GM18505 (cell line): Measurements from ENCODE around the gene SEC63.

Experiments used
- ATAC-seq: cut with Tn5 transposase; IDR thresholded peaks from one replicate; pipeline ENCODE4 v1.9.1; 2021; ENCODE audit not compliant: unreplicated experiment
- POLR2A ChIP-seq: IDR thresholded peaks from 4 replicates; pipeline ENCODE4 v1.6.1; 2011; ENCODE audit warnings: borderline replicate concordance; ENCODE audit not compliant: insufficient read depth, insufficient read length; ENCODE audit errors: extremely low read depth

SEC63 gene

GRCh38 chr6:107987805-107988204 lies 29.8 kb upstream of the SEC63 start:
- ATAC-seq, result no peak
- no peak for TF ChIP-seq POLR2A

DNA sequence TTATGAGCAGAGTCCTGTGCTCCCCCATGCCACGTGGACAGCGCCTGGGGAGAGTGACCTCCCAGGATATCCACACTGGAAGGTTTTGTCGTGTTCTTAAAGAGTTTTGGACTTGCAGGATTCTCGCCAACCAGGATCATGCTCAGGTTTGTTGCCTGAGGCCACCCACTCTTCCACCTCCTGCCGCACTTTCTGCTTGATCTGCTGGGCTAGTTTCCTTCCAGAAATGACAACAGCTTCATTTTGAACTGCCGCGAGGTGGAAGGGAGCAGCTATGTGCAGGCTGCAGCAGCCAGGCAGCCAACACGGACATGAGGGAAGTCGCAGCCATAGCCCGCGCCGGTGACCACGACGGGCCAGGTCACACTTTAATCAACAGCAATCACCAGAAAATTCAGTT lies 27.7 kb upstream of the SEC63 start:
- TF ChIP-seq POLR2A, result no peak
- no peak for ATAC-seq

DNA sequence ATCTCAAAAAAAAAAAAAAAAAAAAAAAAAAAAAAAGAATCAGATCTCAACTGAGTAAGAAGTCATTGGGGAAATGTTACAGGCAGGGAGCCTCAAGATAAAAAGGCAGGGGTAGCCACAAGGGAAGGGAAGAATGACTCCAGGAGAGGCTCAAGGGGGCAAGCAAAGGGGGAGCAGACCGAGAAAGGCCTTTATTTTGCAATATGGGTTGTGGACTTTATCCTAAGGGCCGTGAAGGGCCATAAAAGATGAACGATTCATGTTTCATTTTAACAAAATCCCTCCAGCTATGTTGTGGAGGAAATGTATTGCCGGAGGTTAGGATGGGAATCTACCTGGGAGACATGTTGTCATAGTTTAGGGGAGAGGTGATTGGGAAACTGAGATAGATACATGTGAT lies 25.8 kb upstream of the SEC63 start:
- ATAC-seq, result no peak
- TF ChIP-seq POLR2A, result no peak

DNA sequence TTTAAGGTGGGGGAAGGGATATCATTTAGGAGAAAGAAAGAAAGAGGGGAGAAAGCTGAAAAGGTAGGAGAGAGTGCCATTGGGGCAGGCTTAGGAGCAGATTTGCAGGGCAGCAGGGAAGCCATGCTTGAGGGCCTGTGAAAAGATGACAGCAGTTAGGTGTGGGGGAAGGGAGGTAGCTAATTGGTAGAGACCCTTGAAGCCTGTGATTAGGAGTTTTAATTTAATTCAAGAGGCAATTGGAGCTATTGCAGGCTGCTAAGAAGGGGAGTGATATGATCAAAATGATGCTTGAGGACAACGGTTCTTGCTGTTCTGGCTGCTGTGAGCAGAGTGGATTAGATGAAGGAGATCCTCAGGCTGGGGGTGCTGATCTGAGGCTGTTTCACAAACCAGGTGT lies 24.5 kb upstream of the SEC63 start:
- TF ChIP-seq POLR2A, result no peak

DNA sequence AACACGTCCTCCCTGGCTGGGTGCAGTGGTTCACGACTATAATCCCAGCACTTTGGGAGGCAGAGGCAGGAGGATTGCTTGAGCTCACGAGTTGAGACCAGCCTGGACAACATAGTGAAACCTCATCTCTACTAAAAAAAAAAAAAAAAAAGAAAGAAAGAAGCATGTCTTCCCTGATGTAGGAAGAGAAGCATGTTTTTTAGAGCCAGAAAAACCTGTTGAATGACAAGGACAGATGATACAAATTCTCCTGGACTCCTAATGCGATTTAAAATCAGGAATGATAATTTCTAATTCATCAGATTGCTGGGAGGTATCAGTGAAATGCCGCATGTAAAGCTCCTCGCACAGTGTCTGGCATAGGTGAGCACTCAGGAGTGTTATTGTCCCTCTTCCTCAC lies 23.7 kb upstream of the SEC63 start:
- ATAC-seq, result no peak
- TF ChIP-seq POLR2A, result no peak

More for the DNA sequence above, 24.5 kb upstream of the SEC63 start:
- ATAC-seq, result no peak

- no peak for TF ChIP-seq POLR2A
- ATAC-seq, result no peak
Measured at GRCh38 chr6:107977283-107977682, 19.3 kb upstream of the SEC63 start.

DNA sequence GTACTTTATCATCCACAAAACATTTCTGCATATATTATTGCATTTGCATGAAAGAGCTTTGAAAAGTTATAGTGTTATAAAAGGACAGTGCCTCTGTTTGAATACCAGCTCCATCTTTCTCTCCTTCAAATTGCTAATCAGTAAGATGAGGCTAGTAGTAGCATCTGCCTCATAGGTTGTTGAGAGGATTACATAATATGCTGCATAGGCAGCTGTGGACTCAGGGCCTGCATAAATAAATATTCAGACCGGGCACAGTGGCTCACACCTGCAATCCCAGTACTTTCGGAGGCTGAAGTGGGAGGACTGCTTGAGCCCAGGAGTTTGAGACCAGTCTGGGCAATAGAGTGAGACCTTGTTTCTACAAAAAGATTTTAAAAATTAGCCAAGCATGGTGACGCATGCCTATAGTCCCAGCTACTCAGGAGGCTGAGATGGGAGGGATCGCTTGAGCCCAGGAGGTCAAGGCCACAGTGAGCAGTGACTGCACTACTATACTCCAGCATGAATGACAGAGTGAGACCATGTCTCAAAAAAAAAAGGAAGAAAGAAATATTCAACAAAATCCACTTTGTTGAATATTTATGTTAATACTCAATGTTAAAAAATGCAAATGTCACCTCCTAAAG lies 18.3 kb upstream of the SEC63 start:
- ATAC-seq, result no peak
- TF ChIP-seq POLR2A, result no peak

- no peak for ATAC-seq
- no peak for TF ChIP-seq POLR2A
Measured at GRCh38 chr6:107973594-107973993, 15.6 kb upstream of the SEC63 start.

DNA sequence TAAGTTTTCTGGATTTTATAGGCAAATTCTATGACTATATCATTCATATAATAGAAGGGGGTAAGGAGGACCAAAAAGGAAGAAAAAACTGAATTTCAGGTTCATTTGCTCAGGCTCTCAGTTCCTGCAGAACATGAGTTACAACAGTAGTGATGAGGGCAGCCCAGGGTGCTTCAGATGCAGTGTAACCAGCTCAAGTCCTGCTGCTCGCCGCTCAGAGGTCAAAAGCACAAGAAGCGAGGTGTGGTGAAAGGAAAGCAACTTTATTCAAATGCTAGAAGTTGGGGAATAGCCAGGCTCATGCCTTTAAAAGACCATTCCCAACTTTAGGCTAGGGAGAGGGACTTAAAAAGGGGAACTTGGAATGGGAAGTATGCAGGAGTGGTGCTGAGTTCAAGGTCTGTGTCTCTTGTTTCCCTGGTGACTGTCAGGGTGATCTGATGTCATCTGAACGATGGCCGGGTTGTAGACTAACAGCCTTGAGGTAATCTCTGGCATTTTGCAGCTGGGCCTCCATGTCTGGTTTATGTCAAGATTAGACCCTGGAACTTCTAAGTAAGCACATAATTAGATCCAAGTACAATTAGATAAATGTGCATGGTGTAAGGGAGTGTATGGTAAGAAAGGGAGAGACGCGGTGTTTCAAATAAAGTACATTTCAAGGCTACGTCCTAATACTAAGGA lies 14.5 kb upstream of the SEC63 start:
- ATAC-seq, result no peak

DNA sequence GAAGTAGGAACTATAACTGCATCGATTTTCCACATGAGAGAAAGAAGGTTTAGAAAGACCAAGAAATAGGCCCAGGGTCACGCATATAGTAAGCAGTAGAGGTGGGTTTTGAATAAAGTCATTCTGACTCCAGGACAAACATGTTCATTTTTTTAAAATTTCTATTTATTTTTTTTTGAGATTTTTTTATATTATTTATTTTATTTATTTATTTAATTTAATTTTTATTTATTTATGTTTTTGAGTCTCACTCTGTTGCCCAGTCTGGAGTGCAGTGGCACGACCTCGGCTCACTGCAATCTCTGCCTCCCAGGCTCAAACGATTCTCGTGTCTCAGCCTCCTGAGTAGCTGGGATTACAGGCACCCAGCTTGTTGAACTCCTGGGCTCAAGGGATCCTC lies 13.2 kb upstream of the SEC63 start:
- ATAC-seq, result no peak
- TF ChIP-seq POLR2A, result no peak

More for the DNA sequence above, 14.5 kb upstream of the SEC63 start:
- no peak for TF ChIP-seq POLR2A

DNA sequence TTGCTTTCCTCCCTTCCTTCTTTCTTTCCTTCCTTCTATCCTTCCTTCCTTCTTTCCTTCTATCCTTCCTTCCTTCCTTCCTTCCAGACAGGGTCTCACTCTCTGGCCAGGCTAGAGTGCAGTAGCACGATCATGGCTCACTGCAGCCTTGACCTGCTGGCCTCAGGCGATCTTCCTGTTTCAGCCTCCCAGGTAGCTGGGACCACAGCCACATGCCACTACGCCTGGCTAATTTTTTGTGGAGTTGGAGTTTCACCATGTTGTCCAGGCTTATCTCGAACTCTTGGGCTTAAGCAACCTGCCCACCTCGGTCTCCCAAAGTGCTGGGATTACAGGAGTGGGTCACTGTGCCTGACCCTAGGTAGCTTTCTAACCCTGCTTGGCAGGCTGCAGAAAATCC lies 12.2 kb upstream of the SEC63 start:
- ATAC-seq, result no peak
- no peak for TF ChIP-seq POLR2A

DNA sequence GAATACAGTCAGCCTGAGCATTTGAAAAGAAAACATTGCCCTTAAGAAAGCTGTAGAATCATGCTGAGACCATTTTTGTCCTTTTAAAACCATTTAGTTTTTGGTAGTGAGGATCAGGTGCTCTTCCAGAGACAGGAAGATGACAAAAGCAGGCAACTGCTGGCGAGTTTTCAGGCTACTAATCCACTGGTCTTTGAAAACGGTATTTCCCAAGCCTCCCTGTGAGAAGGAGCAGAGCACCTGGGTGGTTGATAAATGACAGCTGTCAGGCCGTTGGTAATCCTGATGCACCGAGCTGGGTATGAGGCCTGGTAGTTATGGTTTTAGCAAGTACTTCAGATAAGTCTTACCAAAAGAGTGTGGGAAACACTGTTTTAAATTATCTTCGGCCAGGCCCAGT lies 10.1 kb upstream of the SEC63 start:
- no peak for ATAC-seq
- TF ChIP-seq POLR2A, result no peak

DNA sequence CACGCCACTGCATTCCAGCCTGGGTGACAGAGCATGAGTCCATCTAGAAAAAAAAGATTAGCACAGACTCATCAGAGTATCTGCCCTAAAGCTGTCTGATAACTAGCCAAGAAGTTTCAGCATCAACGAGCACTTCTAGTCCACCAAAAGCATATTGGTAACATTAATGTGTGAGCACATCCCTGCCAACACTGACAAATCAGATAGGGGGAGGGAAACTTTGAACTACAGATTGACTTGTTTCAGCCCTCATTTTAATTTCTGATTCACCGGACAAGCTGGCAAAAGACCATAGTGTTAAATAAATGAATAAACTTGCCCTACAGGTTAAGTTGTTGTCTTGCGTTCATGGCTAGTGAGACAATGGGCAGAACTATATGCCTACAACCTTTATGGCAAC lies 7.7 kb upstream of the SEC63 start:
- no peak for ATAC-seq
- no peak for TF ChIP-seq POLR2A

DNA sequence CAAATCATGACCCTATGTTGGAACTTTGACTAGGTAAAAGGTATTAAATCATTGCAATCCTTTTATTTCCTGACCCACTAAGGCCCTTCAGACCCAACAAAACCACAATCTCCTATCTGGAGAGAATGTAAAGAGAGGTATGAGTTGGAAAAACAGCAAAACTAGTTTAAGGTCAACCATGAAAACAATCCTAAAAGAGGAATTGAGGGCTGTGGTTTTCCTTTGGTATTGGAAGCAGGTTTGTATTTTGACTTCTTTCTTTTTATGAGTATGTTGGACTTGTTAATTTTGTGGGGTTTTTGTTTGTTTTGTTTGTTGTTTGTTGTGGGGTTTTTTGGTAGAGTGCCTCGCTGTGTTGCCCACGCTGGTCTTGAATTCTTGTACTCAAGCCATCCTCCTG lies 4.7 kb upstream of the SEC63 start:
- TF ChIP-seq POLR2A, result no peak

More for the DNA sequence above, 4.7 kb upstream of the SEC63 start:
- no peak for ATAC-seq
